Smooth muscle cell (in vitro differentiated cells): ENCODE measurements around the gene DIS3L2. TPM values are rescaled to one million over a fixed set of nuclear protein-coding genes. Genes with fewer than 3 reads are reported as not detected.
"Not testable (repeated sequence)": the region's sequence is repeated elsewhere in the genome, so short reads cannot be mapped to it uniquely, and the experiment has no call there.

Source experiments
- DNase-seq: peaks from one replicate; lab custom pipeline; 2025; ENCODE audit not compliant: unreplicated experiment; lab: John Stamatoyannopoulos, UW
- H2AFZ ChIP-seq: fragments of 200-600 bp; sonication (generic); 2 replicates; pipeline ENCODE4 v1.6.0; 2016; ENCODE audit warnings: antibody characterized with exemption, low read depth, mild to moderate bottlenecking
- H3F3A ChIP-seq: fragments of 200-600 bp; sonication (generic); 2 replicates; pipeline ENCODE4 v1.6.0; 2017; ENCODE audit warnings: antibody characterized with exemption, low read depth
- H3K27ac ChIP-seq: fragments of 200-600 bp; sonication (generic); 2 replicates; pipeline ENCODE4 v1.5.1; 2016; ENCODE audit warnings: low read depth, mild to moderate bottlenecking
- H3K27me3 ChIP-seq: fragments of 200-600 bp; sonication (generic); 2 replicates; pipeline ENCODE4 v1.6.1; 2016; ENCODE audit warnings: low read depth, mild to moderate bottlenecking
- H3K36me3 ChIP-seq: fragments of 200-600 bp; sonication (generic); 2 replicates; pipeline ENCODE4 v1.5.1; 2016; ENCODE audit warnings: low read depth
- H3K4me1 ChIP-seq: fragments of 200-600 bp; sonication (generic); 2 replicates; pipeline ENCODE4 v1.5.1; 2016; ENCODE audit warnings: low read depth
- H3K4me2 ChIP-seq: fragments of 200-600 bp; sonication (generic); 2 replicates; pipeline ENCODE4 v1.6.0; 2016; ENCODE audit warnings: mild to moderate bottlenecking
- H3K4me3 ChIP-seq: fragments of 200-600 bp; sonication (generic); 2 replicates; pipeline ENCODE4 v1.5.1; 2016; ENCODE audit warnings: mild to moderate bottlenecking
- H3K79me2 ChIP-seq: fragments of 200-600 bp; sonication (generic); 2 replicates; pipeline ENCODE4 v1.6.0; 2016; ENCODE audit warnings: low read depth, mild to moderate bottlenecking
- H3K9ac ChIP-seq: fragments of 200-600 bp; sonication (generic); 2 replicates; pipeline ENCODE4 v1.6.0; 2016; ENCODE audit warnings: low read depth
- H3K9me3 ChIP-seq: fragments of 200-600 bp; sonication (generic); replicated peaks from 2 replicates; pipeline ENCODE4 v1.5.1; 2016; ENCODE audit warnings: low read depth
- H4K20me1 ChIP-seq: fragments of 200-600 bp; sonication (generic); 2 replicates; pipeline ENCODE4 v1.6.0; 2016; ENCODE audit warnings: low read depth
- WGBS: methylation state at CpG from one replicate; pipeline ENCODE4 v1.1.7; 2016; ENCODE audit warnings: low lambda C conversion rate; 5-methylcytosine and 5-hydroxymethylcytosine counted together
- polyA plus RNA-seq: library from polyadenylated mRNA; unstranded; fragments of >200 nt; fragmentation: Nextera tagmentation; extraction: Ambion mirVana; gene quantifications from 2 replicates; pipeline ENCODE4 v1.2.1, GENCODE V29; 2016
- total RNA-seq: library from RNA; depleted of rRNA; stranded (reverse); fragments of >200 nt; gene quantifications from 2 replicates; pipeline ENCODE4 v1.2.3, GENCODE V29; 2014
- TF ChIP-seq, protein P1 (sequence below): fragments of 200-600 bp; sonication (generic); IDR thresholded peaks from 2 replicates; pipeline ENCODE4 v1.5.1; 2017; ENCODE audit warnings: borderline replicate concordance, mild to moderate bottlenecking, antibody characterized with exemption; ENCODE audit not compliant: insufficient read depth, poor library complexity, severe bottlenecking

The DIS3L2 gene
- total and polyA plus RNA-seq, 2 experiments from 2014 or later: 11.4 to 25.2 TPM

GRCh38 chr2:231946241-231946814 is 15.2 kb upstream of the DIS3L2 start:
- H3F3A ChIP-seq: no peaks in the 10 kb centered on the region
- no peaks in the 10 kb centered on the region for H3K4me1 ChIP-seq
- WGBS: 92% methylated on average over 15 of the region's 15 CpGs
- H3K9ac ChIP-seq: no peak overlapping the region
- no peak overlapping the region for H3K4me3 ChIP-seq
- no peaks in the 10 kb centered on the region for H3K79me2 ChIP-seq
- H3K4me2 ChIP-seq: no peak overlapping the region
- H3K9me3 ChIP-seq: no peaks in the 10 kb centered on the region
- H3K27me3 ChIP-seq: no peaks in the 10 kb centered on the region
- no peak for DNase-seq
- no peak overlapping the region for H2AFZ ChIP-seq
- no peaks in the 10 kb centered on the region for H4K20me1 ChIP-seq
- H3K36me3 ChIP-seq: no peaks in the 10 kb centered on the region
- TF ChIP-seq, protein P1, sequence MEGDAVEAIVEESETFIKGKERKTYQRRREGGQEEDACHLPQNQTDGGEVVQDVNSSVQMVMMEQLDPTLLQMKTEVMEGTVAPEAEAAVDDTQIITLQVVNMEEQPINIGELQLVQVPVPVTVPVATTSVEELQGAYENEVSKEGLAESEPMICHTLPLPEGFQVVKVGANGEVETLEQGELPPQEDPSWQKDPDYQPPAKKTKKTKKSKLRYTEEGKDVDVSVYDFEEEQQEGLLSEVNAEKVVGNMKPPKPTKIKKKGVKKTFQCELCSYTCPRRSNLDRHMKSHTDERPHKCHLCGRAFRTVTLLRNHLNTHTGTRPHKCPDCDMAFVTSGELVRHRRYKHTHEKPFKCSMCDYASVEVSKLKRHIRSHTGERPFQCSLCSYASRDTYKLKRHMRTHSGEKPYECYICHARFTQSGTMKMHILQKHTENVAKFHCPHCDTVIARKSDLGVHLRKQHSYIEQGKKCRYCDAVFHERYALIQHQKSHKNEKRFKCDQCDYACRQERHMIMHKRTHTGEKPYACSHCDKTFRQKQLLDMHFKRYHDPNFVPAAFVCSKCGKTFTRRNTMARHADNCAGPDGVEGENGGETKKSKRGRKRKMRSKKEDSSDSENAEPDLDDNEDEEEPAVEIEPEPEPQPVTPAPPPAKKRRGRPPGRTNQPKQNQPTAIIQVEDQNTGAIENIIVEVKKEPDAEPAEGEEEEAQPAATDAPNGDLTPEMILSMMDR: no peak
- no peak overlapping the region for H3K27ac ChIP-seq

GRCh38 chr2:231947112-231947511 is 14.4 kb upstream of the DIS3L2 start:
- H3K4me3 ChIP-seq, H3K9ac ChIP-seq, H3K27ac ChIP-seq, H3K4me2 ChIP-seq, DNase-seq, H3K9me3 ChIP-seq, H3K36me3 ChIP-seq, H3K27me3 ChIP-seq, H3K4me1 ChIP-seq, H2AFZ ChIP-seq, H3K79me2 ChIP-seq, H4K20me1 ChIP-seq, H3F3A ChIP-seq: not testable (repeated sequence)
- WGBS: 89% methylated on average over 11 of the region's 11 CpGs

GRCh38 chr2:231947694-231948093 is 13.8 kb upstream of the DIS3L2 start:
- Histone ChIP-seq H3K9me3 (no peaks in the 10 kb centered on the region), H3K27ac (no peak overlapping the region), H3F3A (no peaks in the 10 kb centered on the region), H4K20me1 (no peaks in the 10 kb centered on the region), H3K36me3 (no peaks in the 10 kb centered on the region), H3K4me1 (no peaks in the 10 kb centered on the region), H2AFZ (no peak overlapping the region), H3K4me3 (no peak overlapping the region), H3K4me2 (no peak overlapping the region), H3K27me3 (no peaks in the 10 kb centered on the region), H3K79me2 (no peaks in the 10 kb centered on the region), H3K9ac (no peak overlapping the region)
- no peak for DNase-seq
- WGBS: 96% methylated on average over 7 of the region's 7 CpGs
- TF ChIP-seq, protein P1: no peak

DNA sequence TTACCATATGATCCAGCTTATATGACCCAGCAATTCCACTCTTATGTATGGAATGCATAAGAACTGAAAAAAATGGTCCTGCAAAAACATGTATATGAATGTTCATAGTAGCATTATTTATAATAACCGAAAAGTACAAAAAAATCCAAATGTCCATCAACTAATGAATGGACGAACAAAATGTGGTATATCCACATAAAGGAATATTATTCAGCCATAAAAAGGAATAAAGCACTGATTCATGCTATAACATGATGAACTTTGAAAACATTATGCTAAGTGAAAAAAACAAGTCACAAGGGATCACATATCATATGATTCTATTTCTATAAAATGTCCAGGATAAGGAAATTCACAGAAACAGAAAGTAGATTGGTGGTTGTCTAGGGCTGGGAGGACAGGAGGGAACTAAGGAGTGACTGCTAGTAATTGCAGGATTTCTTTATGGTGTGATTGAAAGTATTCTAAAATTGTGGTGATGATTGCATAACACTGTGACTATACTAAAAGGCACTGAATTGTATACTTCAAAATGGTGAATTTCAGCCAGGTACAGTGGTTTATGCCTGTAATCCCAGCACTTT is 10.0 kb upstream of the DIS3L2 start:
- no peak overlapping the region for H2AFZ ChIP-seq
- no peaks in the 10 kb centered on the region for H4K20me1 ChIP-seq
- no peaks in the 10 kb centered on the region for H3K9me3 ChIP-seq
- TF ChIP-seq, protein P1: no peak
- no peaks in the 10 kb centered on the region for H3K36me3 ChIP-seq
- WGBS: 95% methylated on average over 2 of the region's 2 CpGs
- H3K9ac ChIP-seq: no peak overlapping the region
- no peaks in the 10 kb centered on the region for H3K4me1 ChIP-seq
- no peak overlapping the region for H3K4me3 ChIP-seq
- no peaks in the 10 kb centered on the region for H3F3A ChIP-seq
- H3K27me3 ChIP-seq: peaks cover 4% of the 10 kb centered on the region
- H3K27ac ChIP-seq: no peak overlapping the region
- no peaks in the 10 kb centered on the region for H3K79me2 ChIP-seq
- H3K4me2 ChIP-seq: no peak overlapping the region
- DNase-seq: no peak
